HEK293 (cell line): ENCODE data around the gene RHOT1.

ENCODE experiments used
- AEBP2 ChIP-seq: fragments of 450-650 bp; formaldehyde crosslinking; IDR thresholded peaks from 2 replicates; pipeline ENCODE4 v1.5.1; 2016; ENCODE audit warnings: missing biosample characterization, missing genetic modification characterization, borderline replicate concordance
- ATF2 ChIP-seq: fragments of 450-650 bp; formaldehyde crosslinking; IDR thresholded peaks from 2 replicates; pipeline ENCODE4 v1.5.1; 2016; ENCODE audit warnings: missing biosample characterization, missing genetic modification characterization, low read depth
- CTCF ChIP-seq: fragments of 450-650 bp; formaldehyde crosslinking; IDR thresholded peaks from 2 replicates; pipeline ENCODE4 v1.5.1; 2016; ENCODE audit warnings: missing biosample characterization, missing genetic modification characterization
- ELK4 ChIP-seq: IDR thresholded peaks from 2 replicates; pipeline ENCODE4 v1.6.1; 2011; ENCODE audit warnings: mild to moderate bottlenecking, low read depth, low read length, borderline replicate concordance
- HOXA7 ChIP-seq: sonication (generic); formaldehyde crosslinking; IDR thresholded peaks from 2 replicates; pipeline ENCODE4 v1.8.1; 2022; ENCODE audit warnings: missing genetic modification reagents, borderline replicate concordance
- ZBTB11 ChIP-seq: fragments of 450-650 bp; formaldehyde crosslinking; conservative IDR thresholded peaks from 2 replicates; pipeline ENCODE4 v1.5.1; 2016; ENCODE audit warnings: low read depth, missing biosample characterization, missing genetic modification characterization
- ZNF132 ChIP-seq: fragments of 450-650 bp; formaldehyde crosslinking; IDR thresholded peaks from 2 replicates; pipeline ENCODE4 v1.5.1; 2017; ENCODE audit warnings: missing biosample characterization, missing genetic modification characterization, borderline replicate concordance
- ZNF174 ChIP-seq: fragments of 450-650 bp; formaldehyde crosslinking; IDR thresholded peaks from 2 replicates; pipeline ENCODE4 v1.5.0; 2017; ENCODE audit warnings: missing biosample characterization, mild to moderate bottlenecking, missing genetic modification characterization
- ZNF529 ChIP-seq: fragments of 450-650 bp; formaldehyde crosslinking; IDR thresholded peaks from 2 replicates; pipeline ENCODE4 v1.5.1; 2017; ENCODE audit warnings: missing genetic modification characterization, missing biosample characterization; ENCODE audit not compliant: insufficient replicate concordance
- ZNF830 ChIP-seq: fragments of 450-650 bp; IDR thresholded peaks from 2 replicates; pipeline ENCODE4 v1.5.0; 2018; ENCODE audit warnings: missing biosample characterization, missing genetic modification characterization, low read depth, mild to moderate bottlenecking, moderate library complexity
- ZNF837 ChIP-seq: fragments of 450-650 bp; formaldehyde crosslinking; IDR thresholded peaks from 2 replicates; pipeline ENCODE4 v1.5.1; 2016; ENCODE audit warnings: missing biosample characterization, missing genetic modification characterization

GRCh38 chr17:32102646-32103186 is 39.6 kb upstream of the RHOT1 start:
- TF ChIP-seq CTCF: no peak
- TF ChIP-seq ATF2 (tag by site-specific recombination): no peak
- TF ChIP-seq ZNF837 (tag by site-specific recombination): no peak
- no peak for TF ChIP-seq ZNF830 (tag by site-specific recombination)
- TF ChIP-seq ZBTB11 (tag by site-specific recombination): no peak
- TF ChIP-seq ZNF529 (tag by site-specific recombination): no peak
- TF ChIP-seq ZNF174 (tag by site-specific recombination): no peak
- no peak for TF ChIP-seq AEBP2 (tag by site-specific recombination)
- TF ChIP-seq HOXA7: no peak
- no peak for TF ChIP-seq ZNF132
- no peak for TF ChIP-seq ELK4
